ENCODE data around the gene UPK1B.

Gene UPK1B

DNA sequence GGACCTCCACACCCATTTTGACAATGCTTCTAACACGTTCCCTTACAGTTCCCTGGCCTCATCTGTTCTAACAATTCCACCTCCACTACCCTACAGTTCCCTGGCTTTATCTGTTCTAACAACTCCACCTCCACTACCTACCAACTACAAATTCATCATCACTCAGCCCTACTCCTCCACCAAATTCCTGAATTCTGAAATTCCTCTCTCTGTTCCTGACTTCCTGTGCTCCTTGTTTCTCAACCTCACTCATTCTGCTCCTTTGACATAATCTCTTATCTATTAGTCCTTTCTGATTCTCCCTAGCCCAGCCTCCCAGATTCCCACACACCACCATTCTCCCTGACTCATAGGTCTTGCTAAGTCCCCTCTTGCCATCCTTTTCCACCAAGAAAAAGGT, 22.5 kb downstream of the UPK1B start:
- H3K4me3 ChIP-seq (ENCODE audit: low read length), result no peak overlapping the region
- no peak for DNase-seq (ENCODE audit: low read depth, low spot score)
- H3K36me3 ChIP-seq (ENCODE audit: control insufficient read depth, insufficient read depth, low read length), result no peaks in the 10 kb centered on the region
- no peak overlapping the region for H3K27ac ChIP-seq (ENCODE audit: low read length)
- H3K4me1 ChIP-seq (ENCODE audit: control insufficient read depth, insufficient read depth, low read length), result no peaks in the 10 kb centered on the region; the same call in 1 of the 2 replicates
- H3K9me3 ChIP-seq (ENCODE audit: control insufficient read depth, insufficient read depth, low read length), result no peaks in the 10 kb centered on the region
- no peaks in the 10 kb centered on the region for H3K27me3 ChIP-seq (ENCODE audit: control insufficient read depth, insufficient read depth, low read length)
- no CpG with 5 or more reads among the region's 1 CpG for WGBS (ENCODE audit: insufficient coverage, insufficient read length)

- DNase-seq (ENCODE audit: low read depth, low spot score), result no peak
- H3K4me1 ChIP-seq (ENCODE audit: control insufficient read depth, insufficient read depth, low read length), result no peaks in the 10 kb centered on the region
- H3K9me3 ChIP-seq (ENCODE audit: control insufficient read depth, insufficient read depth, low read length), result no peaks in the 10 kb centered on the region
- 0 out of 2 replicates have a peak, but pooled peaks cover 2% of the 10 kb centered on the region for H3K36me3 ChIP-seq (ENCODE audit: control insufficient read depth, insufficient read depth, low read length)
- H3K27ac ChIP-seq (ENCODE audit: low read length), result no peak overlapping the region
- H3K27me3 ChIP-seq (ENCODE audit: control insufficient read depth, insufficient read depth, low read length), result no peaks in the 10 kb centered on the region
- WGBS (ENCODE audit: insufficient coverage, insufficient read length), result no CpG with 5 or more reads among the region's 8 CpGs
- H3K4me3 ChIP-seq (ENCODE audit: low read length), result no peak overlapping the region
Observed at GRCh38 chr3:119205209-119205608, 31.8 kb downstream of the UPK1B start.

DNA sequence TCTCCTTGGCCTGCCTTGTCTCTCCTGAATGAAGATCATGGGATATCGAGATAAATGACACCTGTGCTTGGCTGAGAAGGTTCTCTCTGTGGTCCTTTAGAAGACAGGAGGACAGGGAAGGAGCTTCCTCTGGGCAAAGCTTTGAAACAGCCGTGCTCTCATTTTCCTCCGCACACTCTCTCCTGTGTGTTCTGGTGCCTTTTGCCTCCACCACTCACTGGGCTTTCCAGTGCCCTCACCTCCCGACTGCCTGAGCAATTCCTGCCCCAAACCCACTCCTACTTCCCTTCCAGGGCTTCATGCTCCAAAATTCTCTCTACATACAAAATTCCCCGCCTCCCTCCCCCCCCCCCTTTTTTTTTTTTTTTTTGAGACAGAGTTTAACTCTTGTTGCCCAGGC, 32.3 kb downstream of the UPK1B start:
- 0 out of 2 replicates have a peak, but pooled peaks cover 2% of the 10 kb centered on the region for H3K36me3 ChIP-seq (ENCODE audit: control insufficient read depth, insufficient read depth, low read length)
- WGBS (ENCODE audit: insufficient coverage, insufficient read length), result no CpG with 5 or more reads among the region's 5 CpGs
- no peak for DNase-seq (ENCODE audit: low read depth, low spot score)
- H3K4me1 ChIP-seq (ENCODE audit: control insufficient read depth, insufficient read depth, low read length), result no peaks in the 10 kb centered on the region
- no peak overlapping the region for H3K4me3 ChIP-seq (ENCODE audit: low read length)
- H3K27me3 ChIP-seq (ENCODE audit: control insufficient read depth, insufficient read depth, low read length), result no peaks in the 10 kb centered on the region
- no peaks in the 10 kb centered on the region for H3K9me3 ChIP-seq (ENCODE audit: control insufficient read depth, insufficient read depth, low read length)
- H3K27ac ChIP-seq (ENCODE audit: low read length), result no peak overlapping the region

DNA sequence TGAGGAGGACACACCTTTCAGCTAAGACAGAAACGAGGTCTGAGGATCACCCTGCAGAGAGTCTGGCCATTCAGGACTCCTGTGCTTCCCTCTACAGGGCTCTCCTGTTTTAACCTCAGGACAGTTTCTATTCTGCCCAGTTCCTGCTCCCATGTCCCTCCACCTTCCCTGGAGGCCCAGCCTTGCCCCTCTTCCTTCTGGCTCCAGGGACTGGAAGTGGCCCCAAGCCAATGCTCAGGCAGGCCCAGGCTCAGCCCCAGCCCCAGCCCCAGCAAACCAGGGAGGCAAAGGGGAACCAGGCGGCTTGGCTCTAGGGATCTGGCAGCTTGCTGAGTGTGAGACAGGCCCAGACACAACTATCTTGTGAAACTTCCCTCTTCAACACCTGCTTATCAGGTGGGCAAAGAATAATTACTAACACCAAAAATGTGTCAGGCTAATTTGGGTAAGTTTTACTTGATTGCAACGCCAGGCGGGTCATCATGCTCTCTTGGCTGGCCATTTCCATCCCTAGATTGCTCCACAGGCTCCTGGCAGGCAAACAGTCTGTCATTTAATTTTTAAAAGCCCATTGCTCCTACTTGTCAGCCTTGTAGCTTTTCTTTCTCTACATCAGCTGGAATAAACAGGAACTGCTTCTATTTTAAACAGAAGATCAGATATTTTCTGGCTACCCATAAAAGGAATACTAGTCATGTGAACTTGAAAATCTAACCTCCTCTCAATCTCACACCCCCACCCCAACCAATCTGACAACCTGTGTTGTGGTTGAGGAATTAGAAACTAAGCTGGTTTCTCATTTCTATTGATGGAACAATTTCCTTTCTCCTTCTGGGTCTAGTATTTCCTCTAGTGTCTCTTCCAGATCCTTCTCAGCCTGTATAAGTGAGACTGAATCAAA, 33.5 kb downstream of the UPK1B start:
- WGBS (ENCODE audit: insufficient coverage, insufficient read length), result no CpG with 5 or more reads among the region's 4 CpGs
- H3K4me1 ChIP-seq (ENCODE audit: control insufficient read depth, insufficient read depth, low read length), result no peaks in the 10 kb centered on the region
- H3K4me3 ChIP-seq (ENCODE audit: low read length), result no peak overlapping the region
- no peaks in the 10 kb centered on the region for H3K9me3 ChIP-seq (ENCODE audit: control insufficient read depth, insufficient read depth, low read length)
- H3K27me3 ChIP-seq (ENCODE audit: control insufficient read depth, insufficient read depth, low read length), result no peaks in the 10 kb centered on the region
- H3K36me3 ChIP-seq (ENCODE audit: control insufficient read depth, insufficient read depth, low read length), result 0 out of 2 replicates have a peak, but pooled peaks cover 2% of the 10 kb centered on the region
- DNase-seq (ENCODE audit: low read depth, low spot score), result no peak
- H3K27ac ChIP-seq (ENCODE audit: low read length), result no peak overlapping the region

DNA sequence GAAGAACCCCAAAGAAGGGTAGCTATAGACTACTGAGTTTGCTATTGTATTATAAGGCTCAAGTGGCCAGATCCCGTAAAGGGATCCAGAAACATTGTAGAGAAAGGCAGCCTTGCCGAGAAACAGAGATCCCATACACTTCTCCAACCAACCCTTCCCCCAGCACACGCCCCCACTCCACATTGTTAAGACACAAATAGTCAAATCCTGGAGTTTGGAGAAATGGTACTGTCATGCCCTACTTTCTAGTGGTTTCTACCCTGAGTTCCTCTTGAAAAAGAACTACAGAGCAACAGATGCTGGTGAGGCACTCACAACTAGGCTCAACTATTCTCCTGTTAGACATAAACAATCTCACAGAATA, 34.1 kb downstream of the UPK1B start:
- H3K36me3 ChIP-seq (ENCODE audit: control insufficient read depth, insufficient read depth, low read length), result 0 out of 2 replicates have a peak, but pooled peaks cover 2% of the 10 kb centered on the region
- H3K4me1 ChIP-seq (ENCODE audit: control insufficient read depth, insufficient read depth, low read length), result no peaks in the 10 kb centered on the region
- no peak for DNase-seq (ENCODE audit: low read depth, low spot score)
- no peaks in the 10 kb centered on the region for H3K27me3 ChIP-seq (ENCODE audit: control insufficient read depth, insufficient read depth, low read length)
- H3K9me3 ChIP-seq (ENCODE audit: control insufficient read depth, insufficient read depth, low read length), result no peaks in the 10 kb centered on the region
- WGBS (ENCODE audit: insufficient coverage, insufficient read length), result no CpG with 5 or more reads among the region's 3 CpGs
- no peak overlapping the region for H3K4me3 ChIP-seq (ENCODE audit: low read length)
- H3K27ac ChIP-seq (ENCODE audit: low read length), result no peak overlapping the region

GRCh38 chr3:119211193-119211592, 37.8 kb downstream of the UPK1B start:
- Histone ChIP-seq H3K27me3 (ENCODE audit: control insufficient read depth, insufficient read depth, low read length) (no peaks in the 10 kb centered on the region), H3K4me3 (ENCODE audit: low read length) (no peak overlapping the region), H3K9me3 (ENCODE audit: control insufficient read depth, insufficient read depth, low read length) (no peaks in the 10 kb centered on the region), H3K4me1 (ENCODE audit: control insufficient read depth, insufficient read depth, low read length) (no peaks in the 10 kb centered on the region), H3K36me3 (ENCODE audit: control insufficient read depth, insufficient read depth, low read length) (peaks cover 6% of the 10 kb centered on the region; the same call in 1 of the 2 replicates), H3K27ac (ENCODE audit: low read length) (no peak overlapping the region)
- DNase-seq (ENCODE audit: low read depth, low spot score), result no peak
- no CpG with 5 or more reads among the region's 4 CpGs for WGBS (ENCODE audit: insufficient coverage, insufficient read length)

DNA sequence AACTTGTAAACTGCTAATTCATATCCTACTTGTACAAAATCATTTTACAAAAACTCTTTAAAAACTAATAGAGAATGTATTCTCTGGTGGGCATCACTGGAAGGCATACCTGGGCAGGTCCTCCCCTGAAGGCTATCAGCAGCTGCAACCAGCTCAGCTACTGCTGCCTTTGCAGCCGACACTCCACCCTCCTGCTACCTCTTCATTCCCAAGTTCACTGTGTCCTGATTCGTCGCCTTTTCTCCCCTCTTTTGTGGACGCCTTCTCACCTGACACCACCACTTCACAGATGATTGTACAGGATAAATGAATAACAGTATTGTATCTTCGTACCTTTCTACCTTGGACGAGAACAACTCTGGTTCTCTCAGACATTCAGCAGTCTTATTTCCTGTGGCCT, 38.4 kb downstream of the UPK1B start:
- no peak for DNase-seq (ENCODE audit: low read depth, low spot score)
- Histone ChIP-seq H3K4me1 (ENCODE audit: control insufficient read depth, insufficient read depth, low read length) (no peaks in the 10 kb centered on the region), H3K27ac (ENCODE audit: low read length) (no peak overlapping the region), H3K36me3 (ENCODE audit: control insufficient read depth, insufficient read depth, low read length) (peaks cover 6% of the 10 kb centered on the region; the same call in 1 of the 2 replicates), H3K27me3 (ENCODE audit: control insufficient read depth, insufficient read depth, low read length) (no peaks in the 10 kb centered on the region), H3K9me3 (ENCODE audit: control insufficient read depth, insufficient read depth, low read length) (no peaks in the 10 kb centered on the region), H3K4me3 (ENCODE audit: low read length) (no peak overlapping the region)
- no CpG with 5 or more reads among the region's 6 CpGs for WGBS (ENCODE audit: insufficient coverage, insufficient read length)

- no CpG with 5 or more reads among the region's 4 CpGs for WGBS (ENCODE audit: insufficient coverage, insufficient read length)
- Histone ChIP-seq H3K4me1 (ENCODE audit: control insufficient read depth, insufficient read depth, low read length) (no peaks in the 10 kb centered on the region), H3K4me3 (ENCODE audit: low read length) (no peak overlapping the region), H3K9me3 (ENCODE audit: control insufficient read depth, insufficient read depth, low read length) (no peaks in the 10 kb centered on the region), H3K27ac (ENCODE audit: low read length) (no peak overlapping the region), H3K36me3 (ENCODE audit: control insufficient read depth, insufficient read depth, low read length) (peaks cover 29% of the 10 kb centered on the region; the same call in 1 of the 2 replicates), H3K27me3 (ENCODE audit: control insufficient read depth, insufficient read depth, low read length) (no peaks in the 10 kb centered on the region)
- DNase-seq (ENCODE audit: low read depth, low spot score), result no peak
Observed at GRCh38 chr3:119219069-119219468, 45.7 kb downstream of the UPK1B start.

- H3K4me3 ChIP-seq (ENCODE audit: low read length), result no peak overlapping the region
- H3K27ac ChIP-seq (ENCODE audit: low read length), result no peak overlapping the region
- H3K27me3 ChIP-seq (ENCODE audit: control insufficient read depth, insufficient read depth, low read length), result no peaks in the 10 kb centered on the region
- peaks cover 26% of the 10 kb centered on the region; the same call in 1 of the 2 replicates for H3K36me3 ChIP-seq (ENCODE audit: control insufficient read depth, insufficient read depth, low read length)
- H3K9me3 ChIP-seq (ENCODE audit: control insufficient read depth, insufficient read depth, low read length), result no peaks in the 10 kb centered on the region
- no peak for DNase-seq (ENCODE audit: low read depth, low spot score)
- no peaks in the 10 kb centered on the region for H3K4me1 ChIP-seq (ENCODE audit: control insufficient read depth, insufficient read depth, low read length)
- no CpG with 5 or more reads among the region's 7 CpGs for WGBS (ENCODE audit: insufficient coverage, insufficient read length)
Observed at GRCh38 chr3:119220198-119220597, 46.8 kb downstream of the UPK1B start.

GRCh38 chr3:119220970-119221667, 47.7 kb downstream of the UPK1B start:
- no peak overlapping the region for H3K4me3 ChIP-seq (ENCODE audit: low read length)
- WGBS (ENCODE audit: insufficient coverage, insufficient read length), result no CpG with 5 or more reads among the region's 3 CpGs
- H3K27ac ChIP-seq (ENCODE audit: low read length), result no peak overlapping the region
- no peaks in the 10 kb centered on the region for H3K27me3 ChIP-seq (ENCODE audit: control insufficient read depth, insufficient read depth, low read length)
- DNase-seq (ENCODE audit: low read depth, low spot score), result no peak
- peaks cover 26% of the 10 kb centered on the region; the same call in 1 of the 2 replicates for H3K36me3 ChIP-seq (ENCODE audit: control insufficient read depth, insufficient read depth, low read length)
- no peaks in the 10 kb centered on the region for H3K9me3 ChIP-seq (ENCODE audit: control insufficient read depth, insufficient read depth, low read length)
- no peaks in the 10 kb centered on the region for H3K4me1 ChIP-seq (ENCODE audit: control insufficient read depth, insufficient read depth, low read length)

Measured in iPS DF 6.9 (cell line).